GM20000 (cell line): ENCODE measurements around the gene HSDL2.
A peak's percentile ranks its signal among the peaks of the same experiment; 100 is the strongest.

ENCODE experiments used
- DNase-seq: peaks from one replicate; pipeline ENCODE4 v3.0.0; 2012; ENCODE audit warnings: low spot score
- CTCF ChIP-seq: IDR thresholded peaks from 2 replicates; pipeline ENCODE4 v1.5.1; 2012; ENCODE audit warnings: mild to moderate bottlenecking, control low read depth; ENCODE audit errors: extremely low read depth, missing control alignments

HSDL2 gene

GRCh38 chr9:112337547-112337946 is 42.4 kb upstream of the HSDL2 start:
- no peak for DNase-seq
- TF ChIP-seq CTCF: no peak

DNA sequence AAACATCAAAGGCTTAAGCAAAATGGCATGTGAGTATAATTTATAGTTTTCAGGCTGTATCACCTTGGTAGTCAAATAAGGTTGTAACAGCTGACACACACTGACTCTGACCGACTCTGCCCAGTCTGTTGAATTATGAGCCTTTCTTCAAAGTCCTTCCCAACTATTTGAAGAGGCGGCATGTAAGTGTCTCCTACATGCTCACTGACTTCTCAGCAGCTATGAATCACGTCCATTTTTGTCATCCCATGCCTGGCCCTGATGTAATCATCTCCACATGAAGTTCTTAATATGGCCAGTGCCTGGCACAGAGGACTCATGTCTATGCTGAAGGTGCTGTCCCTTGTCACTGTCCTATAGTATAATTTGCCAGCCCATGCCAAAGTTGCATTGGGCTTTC is 41.3 kb upstream of the HSDL2 start:
- TF ChIP-seq CTCF: no peak
- no peak for DNase-seq

DNA sequence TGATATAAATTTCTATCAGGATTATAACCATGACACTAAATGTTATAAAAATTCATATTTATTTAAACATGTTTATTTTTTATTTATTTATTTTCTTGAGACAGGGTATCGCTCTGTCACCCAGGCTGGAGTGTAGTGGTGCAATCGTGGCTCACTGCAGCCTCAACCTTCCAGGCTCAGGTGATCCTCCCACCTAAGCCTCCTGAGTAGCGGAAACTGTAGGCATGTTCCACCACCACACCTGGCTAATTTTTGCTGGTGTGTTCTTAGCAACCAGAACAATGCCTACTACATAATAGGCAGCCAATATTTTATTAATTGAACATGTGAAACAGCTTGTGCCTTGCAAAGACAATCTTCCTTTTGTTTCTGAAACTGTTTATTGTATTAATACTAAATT is 40.0 kb upstream of the HSDL2 start:
- DNase-seq: no peak
- TF ChIP-seq CTCF: no peak

DNA sequence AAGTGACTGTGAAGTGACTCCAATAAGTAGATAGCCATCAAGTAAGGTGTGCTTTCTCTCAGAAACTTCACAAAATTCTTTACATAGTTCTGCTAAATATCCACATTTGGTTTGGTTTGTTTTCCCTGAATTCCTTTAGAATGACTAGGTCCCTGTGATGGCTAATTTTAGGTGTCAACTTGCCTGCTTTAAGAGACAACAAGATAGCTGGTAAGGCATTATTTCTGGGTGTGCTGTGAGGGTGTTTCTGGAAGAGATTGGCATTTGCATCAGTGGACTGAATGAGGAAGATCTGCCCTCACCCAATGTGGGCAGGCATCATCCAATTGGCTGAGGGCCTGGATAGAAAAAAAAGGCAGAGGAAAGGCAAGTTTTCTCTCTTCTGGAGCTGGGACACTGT is 38.2 kb upstream of the HSDL2 start:
- no peak for TF ChIP-seq CTCF
- no peak for DNase-seq

- TF ChIP-seq CTCF: no peak
- DNase-seq: peak; percentile 27
Measured at GRCh38 chr9:112348257-112349007, 31.5 kb upstream of the HSDL2 start.

- TF ChIP-seq CTCF: no peak
- no peak for DNase-seq
Measured at GRCh38 chr9:112349008-112349333, 30.9 kb upstream of the HSDL2 start.

- DNase-seq: no peak
- no peak for TF ChIP-seq CTCF
Measured at GRCh38 chr9:112351184-112351583, 28.7 kb upstream of the HSDL2 start.
